Kidney (tissue), 14 donors: ENCODE results near the gene AGBL4. TPM values are rescaled to one million over a fixed set of nuclear protein-coding genes. Genes with fewer than 3 reads are reported as not detected.
A peak's percentile ranks its signal among the peaks of the same experiment; 100 is the strongest.

ENCODE experiments used
- DNase-seq, 5 donors: peaks; one replicate each; pipeline ENCODE4 v3.0.0-alpha.2; 2013 to 2020
- FAIRE-seq: peaks from 2 replicates; lab custom pipeline; 2012; peaks lifted over from hg19 to GRCh38; lab: Jason Lieb, UNC
- H3K27ac ChIP-seq, 2 donors: one replicate each; pipeline ENCODE4 v1.7.0; 2013; ENCODE audit warnings: low read depth in 2 of 2, low read length in 2 of 2, inconsistent platforms in 1 of 2
- H3K27me3 ChIP-seq: one replicate; pipeline ENCODE4 v1.7.1; 2013; ENCODE audit warnings: low read length, inconsistent platforms; ENCODE audit not compliant: control insufficient read depth, insufficient read depth
- H3K36me3 ChIP-seq, 3 donors: one replicate each; pipeline versions ENCODE4 v1.7.0 to v1.7.1; 2013; ENCODE audit warnings: low read length in 3 of 3, control low read depth in 1 of 3, inconsistent platforms in 1 of 3; ENCODE audit not compliant: insufficient read depth in 3 of 3, control insufficient read depth in 2 of 3
- H3K4me1 ChIP-seq, 3 donors: one replicate each; pipeline versions ENCODE4 v1.7.0 to v1.7.1; 2013; ENCODE audit warnings: low read length in 3 of 3, inconsistent platforms in 1 of 3, low read depth in 1 of 3; ENCODE audit not compliant: control insufficient read depth in 2 of 3, insufficient read depth in 2 of 3
- H3K4me3 ChIP-seq, 3 donors: one replicate each; pipeline versions ENCODE4 v1.7.0 to v1.8.1; 2013; ENCODE audit warnings: low read length in 3 of 3, control low read depth in 1 of 3, inconsistent platforms in 1 of 3
- H3K9ac ChIP-seq, 3 donors: one replicate each; pipeline versions ENCODE4 v1.7.0 to v1.7.1; 2013; ENCODE audit warnings: low read length in 3 of 3, control low read depth in 1 of 3, inconsistent platforms in 1 of 3
- H3K9me3 ChIP-seq, 3 donors: one replicate each; pipeline versions ENCODE4 v1.7.0 to v1.7.1; 2013; ENCODE audit warnings: low read length in 3 of 3, control low read depth in 1 of 3, inconsistent platforms in 1 of 3; ENCODE audit not compliant: control insufficient read depth in 2 of 3, insufficient read depth in 1 of 3
- intact Hi-C: fragments of 100-400 bp; cut with DNase I; formaldehyde crosslinking; loops from one replicate; pipeline ENCODE4 v1.11.1; 2022
- polyA plus RNA-seq: library from polyadenylated mRNA; stranded (reverse); fragments of 350-450 nt; fragmentation: Illumina TruSeq; extraction: RNeasy Lipid Tissue Mini Kit (QIAGEN cat#74804); gene quantifications from one replicate; pipeline ENCODE4 v1.2.3, GENCODE V29; 2014; ENCODE audit warnings: low read depth, low replicate concordance; ENCODE audit not compliant: insufficient read depth
- total RNA-seq: library from RNA; stranded (reverse); fragmentation: NEBNext Ultra II Directional; extraction: Animal tissue kit (Norgen Biotek cat#: 25700); gene quantifications from one replicate; pipeline ENCODE4 v1.2.1, GENCODE V29; 2021
- TF ChIP-seq, protein P1 (sequence below): IDR thresholded peaks from 3 replicates; pipeline ENCODE4 v1.5.1; 2012; ENCODE audit warnings: mild to moderate bottlenecking, moderate library complexity, borderline replicate concordance; ENCODE audit not compliant: insufficient read depth; ENCODE audit errors: extremely low read depth
- donor health status: control.
- donor health status: control.
- donor health status: control.
- donor health status: control.
- donor health status: control.
- donor health status: DM: yes; HTN: yes; CAD: no.
- donor health status: Normal renal cell carcinoma (clear cell type).

The AGBL4 gene
- total and polyA plus RNA-seq, 2 donors from 2014 or later = 1.5 to 2.7 TPM

DNA sequence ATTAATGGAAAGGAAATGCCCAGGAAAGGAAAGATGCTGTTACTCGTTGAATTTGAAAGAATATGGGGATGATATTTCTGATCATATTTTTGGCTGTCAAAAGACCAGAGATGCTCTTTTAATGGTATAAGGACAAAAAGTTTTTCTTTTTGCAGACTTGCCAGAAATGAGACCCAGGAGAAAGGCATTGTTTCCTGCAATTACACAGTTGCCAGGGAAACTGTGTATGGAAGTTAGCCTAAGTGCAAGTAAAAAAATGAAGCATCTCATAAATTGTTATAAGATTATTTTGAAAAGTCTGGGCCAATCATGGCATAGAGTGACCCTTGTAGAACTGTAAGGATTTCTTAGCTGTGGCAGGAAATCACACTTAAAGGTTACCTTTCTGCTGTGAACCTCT lies 1091.4 kb downstream of the AGBL4 start:
- intact Hi-C loops = no loop called here
- FAIRE-seq (no peak), DNase-seq (peak in 1 of 5 donors; percentile 44)
- no peaks in the 10 kb centered on the region for H3K9me3 ChIP-seq
- H3K36me3 ChIP-seq = no peaks in the 10 kb centered on the region
- peaks cover 0 to 2% (median 0%) of the 10 kb centered on the region in 3 donors for H3K4me1 ChIP-seq
- no peak overlapping the region for H3K4me3 ChIP-seq
- no peaks in the 10 kb centered on the region for H3K27me3 ChIP-seq
- TF ChIP-seq, protein P1, sequence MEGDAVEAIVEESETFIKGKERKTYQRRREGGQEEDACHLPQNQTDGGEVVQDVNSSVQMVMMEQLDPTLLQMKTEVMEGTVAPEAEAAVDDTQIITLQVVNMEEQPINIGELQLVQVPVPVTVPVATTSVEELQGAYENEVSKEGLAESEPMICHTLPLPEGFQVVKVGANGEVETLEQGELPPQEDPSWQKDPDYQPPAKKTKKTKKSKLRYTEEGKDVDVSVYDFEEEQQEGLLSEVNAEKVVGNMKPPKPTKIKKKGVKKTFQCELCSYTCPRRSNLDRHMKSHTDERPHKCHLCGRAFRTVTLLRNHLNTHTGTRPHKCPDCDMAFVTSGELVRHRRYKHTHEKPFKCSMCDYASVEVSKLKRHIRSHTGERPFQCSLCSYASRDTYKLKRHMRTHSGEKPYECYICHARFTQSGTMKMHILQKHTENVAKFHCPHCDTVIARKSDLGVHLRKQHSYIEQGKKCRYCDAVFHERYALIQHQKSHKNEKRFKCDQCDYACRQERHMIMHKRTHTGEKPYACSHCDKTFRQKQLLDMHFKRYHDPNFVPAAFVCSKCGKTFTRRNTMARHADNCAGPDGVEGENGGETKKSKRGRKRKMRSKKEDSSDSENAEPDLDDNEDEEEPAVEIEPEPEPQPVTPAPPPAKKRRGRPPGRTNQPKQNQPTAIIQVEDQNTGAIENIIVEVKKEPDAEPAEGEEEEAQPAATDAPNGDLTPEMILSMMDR = no peak
- no peak overlapping the region for H3K27ac ChIP-seq
- no peak overlapping the region for H3K9ac ChIP-seq

DNA sequence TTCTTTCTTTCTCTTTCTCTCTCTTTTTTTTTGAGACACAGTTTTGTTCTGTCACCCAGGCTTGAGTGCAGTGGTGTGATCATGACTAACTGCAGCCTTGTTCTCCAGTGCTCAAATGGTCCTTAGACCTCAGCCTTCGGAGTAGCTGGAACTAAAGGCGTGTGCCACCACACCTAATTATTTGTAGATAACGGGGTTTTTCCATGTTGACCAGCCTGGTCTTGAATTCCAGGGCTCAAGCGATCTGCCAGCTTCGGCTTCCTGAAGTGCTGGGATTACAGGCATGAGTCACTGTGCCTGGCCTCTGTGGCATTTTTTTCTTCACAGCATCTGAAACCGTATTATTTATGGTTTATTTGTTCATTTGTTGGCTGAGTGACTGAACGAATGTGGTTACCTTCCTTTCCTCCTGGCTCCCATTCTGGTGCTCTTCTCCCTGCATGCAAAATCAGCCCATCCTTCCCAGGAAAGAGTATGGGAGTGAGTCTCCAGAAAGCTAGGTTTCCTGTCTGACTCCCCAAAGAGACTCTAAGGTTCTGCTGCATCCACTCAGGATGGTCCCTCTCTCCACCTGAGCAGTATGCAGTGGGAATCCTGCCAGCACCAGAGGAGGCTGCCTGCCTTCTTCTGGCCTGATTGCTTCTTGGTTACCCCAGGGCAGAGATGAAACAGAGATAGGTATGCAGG lies 1092.1 kb downstream of the AGBL4 start:
- H3K27me3 ChIP-seq = no peaks in the 10 kb centered on the region
- intact Hi-C loops = no loop called here
- no peak overlapping the region for H3K27ac ChIP-seq
- TF ChIP-seq, protein P1 = no peak
- H3K9ac ChIP-seq = no peak overlapping the region
- H3K9me3 ChIP-seq = no peaks in the 10 kb centered on the region
- DNase-seq = no peak
- no peak for FAIRE-seq
- no peaks in the 10 kb centered on the region for H3K36me3 ChIP-seq
- no peak overlapping the region for H3K4me3 ChIP-seq
- H3K4me1 ChIP-seq = peaks cover 0 to 2% (median 0%) of the 10 kb centered on the region in 3 donors

DNA sequence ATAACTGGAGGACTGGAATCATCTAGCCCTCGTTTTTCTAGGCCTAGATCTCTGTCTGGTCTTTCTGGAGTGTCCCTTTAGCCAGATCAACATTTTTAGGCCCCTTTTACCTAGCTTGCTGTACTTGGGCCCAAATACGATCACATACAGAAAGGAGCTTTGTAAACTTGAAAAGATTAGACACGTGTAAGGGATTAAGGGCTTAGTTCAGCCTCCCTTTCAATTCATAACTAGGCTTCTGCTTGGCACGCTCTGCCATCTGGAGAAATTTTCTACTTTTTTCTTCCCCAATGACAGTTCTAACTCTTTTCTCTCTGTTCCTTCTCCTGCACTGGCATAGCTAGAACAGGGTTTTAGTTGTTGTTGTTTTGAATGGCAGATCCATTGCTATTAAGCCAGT lies 1093.7 kb downstream of the AGBL4 start:
- Histone ChIP-seq H3K36me3 (no peaks in the 10 kb centered on the region), H3K27ac (no peak overlapping the region), H3K4me1 (peaks cover 0 to 2% (median 0%) of the 10 kb centered on the region in 3 donors), H3K9ac (no peak overlapping the region), H3K27me3 (no peaks in the 10 kb centered on the region), H3K9me3 (no peaks in the 10 kb centered on the region), H3K4me3 (no peak overlapping the region)
- TF ChIP-seq, protein P1 = no peak
- DNase-seq (no peak), FAIRE-seq (no peak)
- intact Hi-C loops = no loop called here

DNA sequence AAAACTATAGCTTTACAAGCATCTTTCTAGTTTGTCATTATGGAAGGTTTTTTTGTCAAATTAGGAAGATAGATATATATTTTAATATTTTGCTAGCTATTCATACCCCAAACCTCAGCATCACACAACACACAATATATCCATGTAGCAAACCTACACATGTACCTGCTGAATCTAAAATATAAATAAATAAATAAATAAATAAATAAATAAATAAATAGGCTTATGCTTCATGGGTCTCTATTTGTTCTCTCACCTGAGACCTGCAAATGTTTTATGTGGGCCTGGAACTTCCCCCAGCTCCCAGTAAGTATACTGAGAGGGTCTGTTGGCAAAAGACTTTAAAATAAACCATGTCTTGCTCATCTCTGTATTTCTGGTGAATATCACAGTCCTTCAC lies 1099.7 kb downstream of the AGBL4 start:
- Histone ChIP-seq H3K9me3 (no peaks in the 10 kb centered on the region), H3K4me3 (no peak overlapping the region), H3K36me3 (no peaks in the 10 kb centered on the region), H3K27me3 (no peaks in the 10 kb centered on the region), H3K4me1 (no peaks in the 10 kb centered on the region), H3K27ac (no peak overlapping the region), H3K9ac (no peak overlapping the region)
- DNase-seq = no peak
- intact Hi-C loops = no loop called here
- TF ChIP-seq, protein P1 = no peak
- FAIRE-seq = no peak
